HG03442 (cell line): ENCODE results near the gene SCAF8.
"Not testable (repeated sequence)": the region's sequence is repeated elsewhere in the genome, so short reads cannot be mapped to it uniquely, and the experiment has no call there.

Experiments used
- ATAC-seq: cut with Tn5 transposase; IDR thresholded peaks from one replicate; pipeline ENCODE4 v1.9.1; 2021; ENCODE audit warnings: mild to moderate bottlenecking, moderate library complexity; ENCODE audit not compliant: unreplicated experiment

SCAF8 gene

DNA sequence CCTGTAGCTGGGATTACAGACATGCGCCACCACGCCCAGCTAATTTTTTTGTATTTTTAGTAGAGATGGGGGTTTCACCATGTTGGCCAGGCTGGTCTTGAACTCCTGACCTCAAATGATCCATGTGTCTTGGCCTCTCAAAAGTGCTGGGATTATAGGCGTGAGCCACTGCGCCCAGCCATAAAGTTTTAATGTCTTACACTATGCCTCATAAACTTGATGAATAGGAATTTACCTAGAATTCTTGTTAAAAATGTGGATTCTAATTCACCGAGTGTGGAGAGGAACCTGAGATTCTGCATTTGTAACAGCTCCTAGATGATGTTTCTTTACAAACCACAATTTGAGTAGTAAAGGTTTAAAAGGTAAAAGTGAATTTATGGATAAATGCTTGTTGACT is 45.9 kb downstream of the SCAF8 start:
- not testable (repeated sequence) for ATAC-seq

DNA sequence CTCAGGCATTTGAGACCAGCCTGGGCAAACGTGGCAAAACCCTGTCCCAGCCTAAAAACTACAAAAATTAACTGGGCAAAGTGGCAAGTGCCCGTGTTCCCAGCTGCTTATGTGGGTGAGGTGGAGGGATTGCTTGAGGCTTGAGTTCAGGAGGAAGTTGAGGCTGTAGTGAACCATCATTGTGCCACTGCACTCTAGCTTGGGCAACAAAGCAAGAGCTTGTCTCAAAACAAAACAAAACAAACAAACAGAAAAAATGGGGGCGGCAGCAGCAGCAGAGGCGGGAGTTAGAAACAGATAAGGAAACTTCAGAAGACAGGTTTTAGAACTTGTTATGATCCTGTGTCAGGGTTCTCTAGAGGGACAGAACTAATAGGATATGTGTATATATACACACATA is 49.0 kb downstream of the SCAF8 start:
- no peak for ATAC-seq

DNA sequence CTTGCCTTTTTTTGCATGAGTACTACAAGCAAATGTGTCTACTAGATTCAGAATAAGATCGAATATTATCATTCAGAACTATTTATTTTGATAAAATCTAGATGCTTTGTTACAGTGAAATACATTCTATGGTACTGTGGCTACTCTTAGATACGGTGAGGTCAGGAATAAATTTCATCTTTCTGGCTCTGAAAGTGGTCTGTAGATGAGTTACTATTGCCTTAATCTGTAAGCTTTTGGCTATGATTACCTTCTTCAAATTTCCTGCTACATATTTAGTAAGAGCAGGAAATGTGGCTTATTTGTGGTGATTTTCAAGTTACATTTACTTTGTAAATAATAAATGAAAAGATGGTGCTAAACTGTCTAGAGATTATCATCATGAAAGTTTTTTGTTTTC is 50.0 kb downstream of the SCAF8 start:
- no peak for ATAC-seq

DNA sequence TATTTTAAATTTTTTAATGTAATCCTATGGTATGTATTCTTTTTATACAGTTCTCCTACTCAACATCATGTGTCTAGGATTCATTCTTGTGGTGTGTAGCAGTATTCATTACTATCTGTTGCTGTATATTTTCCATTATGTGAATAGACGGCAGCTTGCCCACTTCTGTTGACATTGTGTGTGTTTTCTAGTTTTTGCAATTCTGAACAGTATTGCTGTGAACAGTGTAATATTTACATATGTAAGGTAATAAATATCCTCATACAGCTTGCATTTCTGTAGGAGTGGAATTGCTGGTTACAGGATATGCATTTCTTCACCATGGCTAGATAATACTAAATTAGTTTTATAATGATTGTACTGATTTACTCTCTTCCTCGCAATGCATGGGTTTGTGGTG is 51.9 kb downstream of the SCAF8 start:
- no peak for ATAC-seq

DNA sequence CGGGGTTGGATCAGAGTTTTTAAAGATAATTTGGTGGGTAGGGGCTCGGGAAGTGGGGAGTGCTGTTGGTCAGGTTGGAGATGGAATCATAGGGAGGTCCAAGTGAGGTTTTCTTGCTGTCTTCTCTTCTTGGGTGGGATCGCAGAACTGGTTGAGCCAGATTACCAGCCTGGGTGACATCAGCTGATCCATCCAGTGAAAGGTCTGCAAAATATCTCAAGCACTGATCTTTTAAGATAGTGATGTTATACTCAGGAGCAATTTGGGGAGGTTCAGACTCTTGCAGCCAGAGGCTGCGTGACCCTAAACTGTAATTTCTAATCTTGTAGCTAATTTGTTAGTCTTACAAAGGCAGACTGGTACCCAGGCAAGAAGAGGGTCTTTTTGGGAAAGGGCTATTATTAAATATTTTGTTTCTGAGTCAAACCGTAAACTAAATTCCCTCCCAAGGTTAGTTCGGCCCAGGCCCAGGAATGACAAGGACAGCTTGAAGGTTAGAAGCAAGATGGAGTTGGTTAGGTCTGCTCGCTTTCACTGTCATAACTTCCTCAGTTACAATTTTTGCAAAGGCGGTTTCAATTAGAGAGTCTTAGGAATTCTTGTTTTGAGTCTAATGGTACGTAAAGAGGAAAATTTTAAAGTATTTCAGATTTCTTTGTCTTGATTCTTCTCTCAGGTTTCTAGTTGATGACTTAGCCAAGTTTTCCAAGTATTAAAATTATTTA is 53.1 kb downstream of the SCAF8 start:
- ATAC-seq = no peak

DNA sequence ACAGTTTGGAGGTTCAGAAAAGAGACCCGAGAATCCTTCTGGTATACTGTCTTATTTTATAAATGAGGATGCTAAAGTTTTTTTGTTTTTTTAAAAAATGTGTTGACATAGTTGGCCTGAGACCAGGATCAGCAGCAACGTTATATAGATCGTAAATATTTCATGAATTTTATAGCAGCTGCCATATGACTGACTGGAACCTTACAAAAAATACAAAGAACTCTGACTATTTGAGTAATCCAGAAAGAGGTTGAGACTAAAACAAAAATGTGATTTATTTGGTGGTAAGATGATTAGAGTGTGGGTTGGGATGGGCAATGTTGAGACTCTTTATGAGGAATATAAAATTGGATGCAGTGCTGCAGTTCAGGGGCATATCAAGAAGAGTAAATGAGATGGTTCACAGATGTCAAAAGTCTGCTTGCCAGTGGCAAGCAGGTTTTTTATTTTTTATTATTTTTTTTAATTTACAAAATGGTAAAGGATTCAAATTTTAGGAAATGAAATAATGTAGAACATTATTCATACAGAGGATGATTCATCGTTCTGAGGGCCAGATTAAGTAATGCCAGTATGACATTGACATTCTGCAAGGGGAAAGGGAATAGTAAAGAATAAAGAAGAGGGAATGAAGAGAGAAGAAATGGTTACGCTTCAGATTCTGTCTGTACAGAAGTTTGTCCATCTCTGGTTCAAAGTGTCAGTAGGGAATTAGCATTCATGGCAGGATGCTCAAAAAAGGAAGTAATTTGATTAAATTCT is 58.5 kb downstream of the SCAF8 start:
- ATAC-seq = no peak

DNA sequence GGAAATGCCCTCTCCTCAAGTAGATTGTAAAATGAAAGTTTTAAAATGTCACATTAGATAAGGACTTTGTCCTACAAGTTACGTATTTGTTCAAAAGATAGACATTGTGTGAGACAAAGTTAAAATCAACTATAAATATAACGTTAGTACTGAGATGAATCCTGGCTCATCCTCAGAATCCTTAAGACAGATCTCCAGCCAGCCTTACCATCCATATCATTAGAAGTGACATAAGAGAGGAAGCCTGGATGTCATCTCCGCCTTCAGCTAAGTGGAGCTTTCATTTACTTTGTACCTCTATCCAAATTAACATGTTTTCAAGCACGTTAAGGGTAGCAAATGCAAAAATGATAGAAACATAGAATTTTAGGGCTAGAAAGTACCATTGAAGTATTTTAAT is 59.1 kb downstream of the SCAF8 start:
- no peak for ATAC-seq

DNA sequence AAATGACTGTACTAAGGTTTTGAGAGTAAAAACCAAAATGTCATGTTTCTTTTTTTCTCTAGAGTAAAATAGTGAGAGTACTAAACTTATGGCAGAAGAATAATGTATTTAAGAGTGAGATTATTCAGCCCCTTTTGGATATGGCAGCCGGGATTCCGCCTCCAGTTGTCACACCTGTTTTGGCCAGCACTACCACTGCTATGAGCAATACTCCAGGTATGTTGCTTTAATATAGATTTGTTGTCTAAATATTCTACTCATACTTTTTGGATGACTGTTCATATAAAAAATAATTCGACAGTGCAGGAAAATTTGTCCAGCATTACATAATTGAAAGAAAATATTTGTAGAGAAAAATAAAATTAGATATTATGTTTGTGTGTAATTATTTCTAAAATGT is 59.5 kb downstream of the SCAF8 start:
- ATAC-seq = no peak

DNA sequence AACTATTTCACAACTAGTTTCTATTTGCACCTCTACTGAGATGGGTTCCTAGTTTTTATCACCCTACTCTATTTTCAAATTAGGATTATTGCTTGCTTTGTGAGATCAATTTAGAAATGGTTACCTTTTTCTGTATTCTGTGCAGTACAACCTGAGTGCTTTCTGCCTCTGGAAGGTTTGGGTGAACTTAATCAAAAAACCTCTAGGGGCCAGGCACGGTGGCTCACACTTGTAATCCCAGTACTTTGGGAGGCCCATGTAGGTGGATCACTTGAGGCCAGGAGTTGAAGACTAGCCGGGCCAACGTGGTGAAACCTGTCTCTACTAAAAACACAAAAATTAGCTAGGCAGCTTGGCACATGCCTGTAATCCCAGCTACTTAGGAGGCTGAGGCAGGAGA is 63.3 kb downstream of the SCAF8 start:
- no peak for ATAC-seq

DNA sequence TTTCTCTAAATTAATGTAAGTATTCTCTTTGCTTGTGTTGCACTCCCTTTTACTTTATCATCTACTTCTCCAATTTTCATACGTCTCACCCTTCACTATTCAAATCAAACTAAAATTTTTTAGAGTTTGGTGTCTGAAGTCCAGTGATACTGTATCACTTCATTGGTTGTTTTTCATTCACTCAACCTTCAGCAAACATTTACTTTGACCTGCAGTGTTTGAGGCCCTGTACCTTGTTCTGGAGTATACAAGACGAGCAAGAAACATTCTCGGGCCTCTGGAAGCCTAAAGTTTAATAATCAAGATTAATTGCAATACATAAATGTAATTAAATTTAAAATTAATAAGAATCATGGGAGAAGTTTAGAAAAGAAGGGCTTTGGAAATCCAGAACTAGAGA is 64.6 kb downstream of the SCAF8 start:
- no peak for ATAC-seq

DNA sequence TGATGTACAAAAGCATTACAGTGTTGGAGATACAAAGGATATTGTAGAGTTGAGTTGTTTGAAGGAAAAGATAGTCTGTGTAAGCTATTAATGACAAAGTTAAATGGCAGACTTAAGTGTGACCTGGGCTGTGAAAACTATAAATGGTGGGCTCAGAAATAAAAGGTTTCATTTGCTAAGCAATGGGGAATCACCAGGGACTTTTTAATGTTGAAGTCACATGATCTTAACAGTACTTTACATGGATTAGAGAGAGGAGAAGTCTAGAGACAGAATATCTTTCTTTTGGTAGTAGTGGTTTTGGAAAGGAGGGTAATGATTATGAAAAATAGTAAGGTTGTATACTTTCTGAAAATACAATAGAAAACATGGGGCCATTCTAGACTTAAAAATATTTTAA is 67.1 kb downstream of the SCAF8 start:
- ATAC-seq = no peak

DNA sequence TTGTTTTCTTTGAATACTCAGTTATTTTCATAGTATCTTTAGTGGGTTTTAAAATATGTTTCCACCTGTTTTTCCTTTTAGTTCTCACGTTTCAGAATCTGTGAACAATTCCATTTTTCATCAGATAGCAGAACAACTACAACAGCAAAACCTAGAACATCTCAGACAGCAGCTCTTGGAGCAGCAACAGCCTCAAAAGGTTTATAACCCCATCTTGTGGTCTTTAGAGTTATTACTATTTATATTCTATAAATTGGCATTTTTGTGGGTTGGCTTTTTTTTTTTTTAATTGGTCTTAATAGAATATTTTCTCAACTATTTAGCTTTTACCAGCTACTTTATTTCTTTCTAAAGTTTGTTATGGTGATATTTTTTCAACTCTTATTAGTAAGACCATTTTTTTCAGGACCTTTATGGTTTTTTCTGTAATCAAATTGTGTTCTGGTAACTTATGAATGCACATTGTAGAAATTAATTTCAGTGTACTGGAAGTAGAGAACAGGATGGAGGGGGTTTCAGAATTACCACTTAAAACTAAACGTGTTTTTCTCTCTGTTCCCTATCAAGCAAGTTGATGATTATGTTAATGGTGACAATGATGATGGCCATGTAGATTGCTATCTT is 72.2 kb downstream of the SCAF8 start:
- peak; percentile 68 for ATAC-seq

DNA sequence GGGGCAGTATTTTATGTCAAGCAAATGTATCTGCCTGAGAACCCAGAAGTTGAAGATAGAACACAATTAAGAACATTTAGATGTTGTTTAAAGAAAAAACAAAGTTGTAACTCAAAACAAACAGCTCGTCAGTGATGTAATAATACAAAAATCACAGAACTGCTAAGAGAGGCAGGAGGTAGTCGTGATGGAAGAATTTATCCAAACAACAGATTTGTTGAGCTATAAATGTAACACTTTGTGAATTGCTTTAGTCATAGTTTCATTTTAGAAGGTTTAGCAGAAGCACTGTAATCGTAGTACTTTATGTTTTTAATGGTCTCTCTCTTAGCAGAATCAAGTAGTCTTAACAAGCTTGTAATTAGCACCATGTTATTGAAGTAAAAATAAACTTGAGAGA is 73.6 kb downstream of the SCAF8 start:
- ATAC-seq = no peak

DNA sequence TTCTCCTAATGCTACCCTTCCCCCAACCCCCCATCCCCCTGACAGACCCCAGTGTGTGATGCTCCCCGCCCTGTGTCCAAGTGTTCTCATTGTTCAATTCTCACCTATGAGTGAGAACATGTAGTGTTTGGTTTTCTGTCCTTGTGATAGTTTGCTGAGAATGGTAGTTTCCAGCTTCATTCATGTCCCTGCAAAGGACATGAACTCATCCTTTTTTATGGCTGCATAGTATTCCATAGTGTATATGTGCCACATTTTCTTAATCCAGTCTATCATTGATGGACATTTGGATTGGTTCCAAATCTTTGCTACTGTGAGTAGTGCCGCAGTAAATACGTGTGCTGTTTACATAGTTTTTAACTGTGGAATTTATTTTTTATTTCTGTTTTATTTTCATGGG is 78.4 kb downstream of the SCAF8 start:
- not testable (repeated sequence) for ATAC-seq

DNA sequence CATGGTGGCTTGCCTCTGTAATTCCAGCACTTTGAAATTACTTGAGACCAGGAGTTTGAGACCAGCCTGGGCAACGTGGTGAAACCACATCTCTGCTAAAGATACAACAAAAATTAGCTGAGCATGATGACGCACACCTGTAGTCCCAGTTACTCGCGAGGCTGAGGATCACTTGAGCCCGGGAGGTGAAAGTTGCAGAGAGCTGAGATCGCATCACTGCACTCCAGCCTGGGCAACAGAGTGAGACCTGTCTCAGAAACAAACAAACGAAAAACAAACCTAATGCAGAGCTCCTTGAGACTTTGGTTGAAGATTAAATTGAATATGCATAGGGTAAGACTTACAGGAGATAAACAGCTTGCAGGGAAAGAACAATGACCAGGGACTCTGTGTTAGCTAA is 80.8 kb downstream of the SCAF8 start:
- peak; percentile 74 for ATAC-seq

DNA sequence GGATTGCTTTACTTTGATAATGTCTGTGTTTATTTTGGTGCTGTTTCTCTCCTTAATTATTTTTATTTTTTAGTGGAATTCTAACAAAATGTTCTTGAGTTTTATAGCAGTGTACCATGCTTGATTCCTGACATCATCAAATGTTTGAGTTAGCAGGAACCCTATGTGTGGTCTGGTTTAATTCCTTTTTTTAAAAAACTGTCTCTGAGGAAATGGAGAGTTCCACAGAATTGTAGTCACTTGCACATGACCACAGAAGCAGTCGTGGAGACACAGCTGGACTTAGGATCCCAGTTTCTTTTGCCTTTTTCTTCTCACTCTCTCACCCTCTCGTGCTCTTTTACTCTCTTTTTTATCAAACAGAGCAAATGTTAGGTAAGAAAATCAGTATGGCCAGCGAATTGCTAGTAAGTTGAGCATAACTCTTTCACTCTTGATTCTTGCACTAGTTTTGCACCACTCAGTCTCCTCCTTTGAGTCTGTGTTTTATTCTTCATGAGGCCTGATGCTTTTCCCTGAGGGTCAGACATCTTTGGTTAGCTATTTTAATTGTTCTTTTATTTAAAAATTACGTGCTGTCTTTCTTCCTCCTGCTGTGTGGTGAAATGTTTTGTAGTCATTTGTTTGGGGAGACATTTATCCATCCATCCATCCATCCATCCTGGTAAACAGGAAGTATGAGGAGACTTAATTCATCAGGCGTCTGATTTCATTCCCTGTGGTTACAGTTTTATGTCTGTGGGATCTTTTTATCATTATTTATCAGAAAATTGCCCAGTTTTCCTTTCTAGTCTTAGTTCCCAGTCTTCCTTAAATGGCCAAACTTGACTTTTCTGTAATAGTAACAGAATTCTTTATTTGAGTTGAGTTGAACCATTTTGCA is 83.0 kb downstream of the SCAF8 start:
- ATAC-seq = no peak

DNA sequence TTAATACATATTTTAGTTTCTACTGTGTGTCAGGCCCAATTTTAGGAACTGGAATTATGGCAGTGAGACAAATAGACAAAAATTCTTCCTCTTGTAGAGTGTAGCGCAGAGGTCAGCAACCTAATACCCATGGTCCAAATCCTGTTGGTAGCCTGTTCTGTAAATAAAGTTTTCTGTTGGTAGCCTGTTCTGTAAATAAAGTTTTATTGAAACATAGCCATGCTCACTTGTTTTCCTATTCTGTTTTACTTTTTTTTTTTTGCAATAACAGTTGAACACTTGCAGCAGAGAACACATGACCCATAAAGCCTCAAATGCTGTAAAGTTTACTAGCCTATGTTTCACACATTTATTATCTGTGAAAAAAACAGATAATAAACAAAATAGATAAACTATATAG is 87.9 kb downstream of the SCAF8 start:
- ATAC-seq = no peak

DNA sequence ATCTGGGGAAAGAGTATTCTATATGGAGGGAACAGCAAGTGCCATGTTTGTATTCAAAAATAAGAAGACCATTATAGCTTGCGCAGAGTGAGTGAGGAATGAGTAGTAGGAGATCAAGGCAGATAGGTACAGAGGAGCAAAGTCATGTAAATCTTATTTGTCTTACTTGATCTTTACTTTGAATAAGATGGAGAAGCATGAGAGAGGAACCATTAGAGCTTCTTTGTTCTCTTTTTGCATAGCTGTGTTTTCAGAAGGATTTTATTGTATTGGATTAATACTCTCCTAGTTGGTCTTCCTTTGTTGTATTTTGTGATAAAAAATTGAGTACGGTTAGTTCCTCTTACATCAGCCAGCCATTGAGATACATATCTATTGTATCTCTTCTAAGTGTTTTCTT is 88.4 kb downstream of the SCAF8 start:
- ATAC-seq = no peak

DNA sequence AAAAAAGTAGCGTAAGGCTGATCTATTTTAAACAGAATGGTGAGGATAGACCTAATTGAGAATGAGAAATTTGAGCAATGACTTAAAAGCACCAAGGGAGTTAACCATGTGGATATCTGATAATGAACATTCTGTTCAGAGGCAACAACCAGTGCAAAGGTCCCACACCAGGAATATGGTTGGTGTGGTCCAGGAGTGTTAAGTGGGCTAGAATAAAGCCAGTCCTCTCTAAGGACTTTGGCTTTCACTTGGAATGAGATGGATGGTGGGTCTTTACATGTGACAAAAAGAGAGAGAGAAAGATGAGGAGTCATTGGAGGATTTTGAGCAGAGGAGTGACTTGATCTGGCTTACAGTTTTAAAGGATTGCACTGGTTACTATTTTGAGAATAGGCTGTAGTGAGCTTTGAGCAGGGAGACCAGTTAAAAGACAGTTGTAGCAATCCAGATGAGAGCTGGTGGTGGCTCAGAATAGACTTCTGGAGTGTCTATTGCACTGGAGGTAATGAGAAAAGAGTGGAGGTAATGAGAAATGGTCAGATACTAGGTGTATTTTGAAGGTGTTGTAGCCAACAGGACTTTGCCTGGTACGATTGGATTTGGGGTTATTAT is 89.8 kb downstream of the SCAF8 start:
- no peak for ATAC-seq

DNA sequence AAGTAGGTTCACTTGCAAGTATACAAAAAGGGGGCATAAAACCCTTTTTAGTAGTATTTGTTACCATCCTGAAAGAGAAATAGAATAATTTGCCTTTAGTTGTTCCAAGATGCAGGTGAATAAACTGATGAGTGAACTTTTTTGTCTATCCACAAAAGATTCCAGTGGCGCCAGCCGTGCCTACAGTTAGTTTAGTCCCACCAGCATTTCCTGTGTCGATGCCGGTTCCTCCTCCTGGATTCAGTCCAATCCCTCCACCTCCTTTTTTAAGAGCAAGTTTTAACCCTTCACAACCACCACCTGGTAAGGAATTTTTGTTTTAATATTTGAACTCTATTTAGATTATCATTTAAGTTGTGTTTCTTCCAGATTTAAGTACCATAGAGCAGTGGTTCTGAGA is 90.9 kb downstream of the SCAF8 start:
- no peak for ATAC-seq

DNA sequence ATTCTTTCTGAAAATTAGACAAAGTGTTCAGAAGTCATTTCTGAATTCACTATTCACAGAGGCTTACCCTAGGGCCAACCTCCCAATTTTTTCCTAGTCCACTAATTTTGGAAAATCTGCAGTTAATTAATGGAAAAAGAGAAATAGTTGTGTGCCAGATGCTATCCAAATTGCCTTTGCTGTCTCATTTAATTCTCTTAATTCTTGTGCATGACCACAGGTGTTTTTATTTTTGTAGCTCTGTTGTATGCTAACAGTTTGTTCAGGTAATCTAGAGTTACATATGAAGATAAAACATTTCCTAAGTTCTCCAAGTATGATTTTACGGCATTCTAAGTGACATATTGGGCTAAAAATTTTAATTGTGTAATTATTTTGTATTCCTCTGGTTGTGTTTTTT is 96.8 kb downstream of the SCAF8 start:
- ATAC-seq = no peak
